ENCODE data around the gene GPATCH8. TPM values are rescaled to one million over a fixed set of nuclear protein-coding genes. Genes with fewer than 3 reads are reported as not detected.
A peak's percentile ranks its signal among the peaks of the same experiment; 100 is the strongest.

GPATCH8 gene
- polyA plus RNA-seq, 1 of the 3 experiments (the other 2 are of a cell fraction), result 12.7 TPM

GRCh38 chr17:44351464-44351863 lies 151.7 kb downstream of the GPATCH8 start:
- DNase-seq, result peak; percentile 25
- Histone ChIP-seq H3K4me2 (no peak overlapping the region), H3F3A (replicated peaks; ENCODE audit: insufficient read depth) (no peaks in the 10 kb centered on the region), H3K4me1 (ENCODE audit: control insufficient read depth in 1 of 2, insufficient read depth in 2 of 2, low read depth in 1 of 2, low read length in 1 of 2) (no peaks in the 10 kb centered on the region; a peak in 1 of 4 replicates), H2AFZ (ENCODE audit: low read depth) (no peak overlapping the region), H3K4me3 (ENCODE audit: low read depth in 2 of 2, low read length in 1 of 2) (no peak overlapping the region), H3K9me3 (no peaks in the 10 kb centered on the region), H3K79me2 (ENCODE audit: insufficient read depth) (peaks cover 8% of the 10 kb centered on the region; the same call in 1 of the 2 replicates), H3K36me3 (replicated peaks in 1 of 2; ENCODE audit: control insufficient read depth in 1 of 2, insufficient read depth in 2 of 2, low read length in 1 of 2) (peaks cover 0 to 35% of the 10 kb centered on the region in 2 experiments), H3K9ac (no peak overlapping the region), H3K9me2 (no peaks in the 10 kb centered on the region), H4K20me1 (ENCODE audit: insufficient read depth) (peaks cover 7% of the 10 kb centered on the region; the same call in 1 of the 2 replicates), H3K27me3 (ENCODE audit: insufficient read depth) (no peaks in the 10 kb centered on the region), H3K27ac (ENCODE audit: low read depth in 2 of 2, low read length in 1 of 2) (no peak overlapping the region)
- CTCF ChIA-PET, result interaction anchor here (0.6 to 5.4 kb wide), 26 partner anchors 10 to 268 kb away, joined by 3 to 85 read pairs (median 5); partner anchors contain the start of genes FAM171A2 and TMUB2
- POLR2A ChIA-PET, result interaction anchor here (2.1 kb wide), 1 partner anchor 11 kb away, joined by 11 read pairs; the partner anchor contains the start of gene FAM171A2
- WGBS (ENCODE audit: low lambda C conversion rate), result 72% methylated on average over 3 of the region's 8 CpGs
- TF ChIP-seq GABPA (IDR thresholded peaks at IDR 0.05; ENCODE audit: low read depth) (no peak), RXRA (IDR thresholded peaks at IDR 0.05; ENCODE audit: borderline replicate concordance, low read depth) (no peak), MAX (IDR thresholded peaks at IDR 0.05; ENCODE audit: low read depth) (no peak), SIN3A (IDR thresholded peaks at IDR 0.05; ENCODE audit: borderline replicate concordance, low read depth, low read length) (no peak), EZH2phosphoT487 (IDR thresholded peaks at IDR 0.05; ENCODE audit: borderline replicate concordance, low read depth) (no peak), TCF12 (IDR thresholded peaks at IDR 0.05) (no peak), GATA2 (CRISPR knock-in tag; IDR thresholded peaks at IDR 0.05) (no peak), ZBTB33 (IDR thresholded peaks at IDR 0.05; ENCODE audit: borderline replicate concordance, low read depth) (no peak), CHD2 (IDR thresholded peaks at IDR 0.05; ENCODE audit: low read length, partially characterized antibody) (no peak), TAF1 (IDR thresholded peaks at IDR 0.05; ENCODE audit: borderline replicate concordance, low read depth, low read length) (no peak), PBX3 (IDR thresholded peaks at IDR 0.05) (no peak), NRF1 (IDR thresholded peaks at IDR 0.05; ENCODE audit: low read depth, low read length) (no peak), SMC3 (IDR thresholded peaks at IDR 0.05; ENCODE audit: low read depth, low read length) (no peak), EP300 (IDR thresholded peaks at IDR 0.05; ENCODE audit: borderline replicate concordance in 1 of 2, low read depth in 1 of 2, low read length in 1 of 2) (no peak), ELF1 (IDR thresholded peaks at IDR 0.05) (no peak), RFX5 (IDR thresholded peaks at IDR 0.05; ENCODE audit: low read length) (no peak), YY1 (IDR thresholded peaks at IDR 0.05; ENCODE audit: low read depth) (no peak)
